ENCODE data around the gene TP63. TPM values are rescaled to one million over a fixed set of nuclear protein-coding genes. Genes with fewer than 3 reads are reported as not detected.

Gene TP63
- total RNA-seq, 2 experiments from 2014 or later = 0.45 to 0.53 TPM

DNA sequence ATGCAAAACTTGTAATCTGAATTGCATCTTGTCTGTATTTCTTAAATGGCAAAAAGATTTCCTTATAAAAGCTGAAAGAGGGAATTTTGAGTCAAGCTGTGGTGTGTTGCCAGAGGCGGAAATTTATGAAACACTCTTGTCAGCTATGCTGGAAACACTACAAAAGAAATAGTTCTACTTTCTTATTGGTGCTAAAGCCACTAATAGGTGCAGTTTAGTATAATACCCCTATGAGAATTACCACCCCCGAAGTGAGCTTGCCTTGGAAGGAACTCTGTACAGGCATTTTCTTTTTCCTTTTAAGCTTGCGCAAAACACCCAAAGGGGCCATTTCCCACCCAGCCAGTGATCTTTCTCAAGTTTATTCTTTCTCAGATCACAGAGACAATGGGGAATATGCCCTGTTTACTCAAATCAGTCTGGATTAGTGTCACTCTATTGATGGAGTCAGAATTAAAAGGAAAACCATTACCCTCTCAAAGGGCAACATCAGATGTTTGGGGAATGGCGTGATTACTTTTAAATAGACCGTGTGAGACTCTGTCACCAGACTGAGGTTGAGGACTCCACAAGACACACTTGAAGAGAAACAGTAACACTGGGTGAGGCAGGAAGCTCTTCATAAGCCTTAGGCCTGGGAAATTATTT is 166.0 kb downstream of the TP63 start:
- Mint-ChIP-seq H3K9me3 (peaks cover 3% of the 10 kb centered on the region), H3K27ac (no peak overlapping the region), H3K4me1 (no peaks in the 10 kb centered on the region), H3K4me3 (no peak overlapping the region), H3K27me3 (no peaks in the 10 kb centered on the region), H3K36me3 (no peaks in the 10 kb centered on the region)
- POLR2A ChIA-PET = no interaction called here
- DNase-seq = no peak
- ATAC-seq (ENCODE audit: low read depth) = no peak

DNA sequence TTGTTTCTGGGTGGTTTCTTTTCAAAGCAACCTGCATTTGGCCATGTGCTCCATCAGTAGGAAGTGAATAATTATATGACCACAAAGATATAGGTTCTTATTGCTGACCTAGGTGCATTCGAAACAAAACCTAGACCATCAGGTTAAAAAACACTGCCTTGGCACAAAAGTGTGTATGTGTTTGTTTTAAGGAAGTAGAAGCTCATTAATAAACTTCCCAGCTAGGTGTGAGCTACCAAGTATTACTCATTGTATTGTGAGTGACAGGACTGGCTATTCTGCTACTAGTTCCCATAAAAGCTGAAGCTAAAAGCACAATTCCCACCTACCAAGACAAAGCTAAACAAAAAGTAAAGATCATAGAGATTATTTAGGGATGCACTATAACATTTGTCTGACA is 168.2 kb downstream of the TP63 start:
- Mint-ChIP-seq H3K27me3 (no peaks in the 10 kb centered on the region), H3K9me3 (peaks cover under 1% of the 10 kb centered on the region), H3K4me1 (no peaks in the 10 kb centered on the region), H3K27ac (no peak overlapping the region), H3K36me3 (no peaks in the 10 kb centered on the region), H3K4me3 (no peak overlapping the region)
- DNase-seq (no peak), ATAC-seq (ENCODE audit: low read depth) (no peak)
- POLR2A ChIA-PET = no interaction called here

DNA sequence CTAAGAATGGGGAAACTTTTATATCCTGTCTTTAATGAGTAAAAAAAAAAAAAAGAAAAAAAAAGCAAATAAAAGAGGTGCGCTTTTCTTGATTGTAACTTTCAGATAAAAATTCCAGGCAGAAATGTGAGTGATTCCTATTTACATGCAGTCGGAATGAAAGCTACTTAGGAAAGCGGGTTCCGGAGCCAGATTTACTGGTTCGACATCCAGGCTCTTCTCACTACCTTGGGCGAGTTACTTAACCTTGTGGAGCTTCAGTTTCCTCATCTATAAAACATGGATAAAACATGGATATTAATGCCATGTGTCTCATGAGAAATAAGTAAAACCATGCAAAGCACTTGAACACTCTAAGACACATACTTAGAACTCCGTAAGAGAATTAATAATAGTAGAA is 169.2 kb downstream of the TP63 start:
- DNase-seq (no peak), ATAC-seq (ENCODE audit: low read depth) (no peak)
- H3K36me3 Mint-ChIP-seq = no peaks in the 10 kb centered on the region
- POLR2A ChIA-PET = no interaction called here
- H3K27me3 Mint-ChIP-seq = no peaks in the 10 kb centered on the region
- no peak overlapping the region for H3K27ac Mint-ChIP-seq
- H3K4me3 Mint-ChIP-seq = no peak overlapping the region
- H3K9me3 Mint-ChIP-seq = no peaks in the 10 kb centered on the region
- H3K4me1 Mint-ChIP-seq = no peaks in the 10 kb centered on the region

GRCh38 chr3:189803254-189803653 is 172.1 kb downstream of the TP63 start:
- H3K4me1 Mint-ChIP-seq = no peaks in the 10 kb centered on the region
- no peak overlapping the region for H3K4me3 Mint-ChIP-seq
- no peaks in the 10 kb centered on the region for H3K27me3 Mint-ChIP-seq
- DNase-seq = no peak
- H3K27ac Mint-ChIP-seq = no peak overlapping the region
- no peaks in the 10 kb centered on the region for H3K36me3 Mint-ChIP-seq
- no peak for ATAC-seq (ENCODE audit: low read depth)
- no peaks in the 10 kb centered on the region for H3K9me3 Mint-ChIP-seq
- POLR2A ChIA-PET = no interaction called here

DNA sequence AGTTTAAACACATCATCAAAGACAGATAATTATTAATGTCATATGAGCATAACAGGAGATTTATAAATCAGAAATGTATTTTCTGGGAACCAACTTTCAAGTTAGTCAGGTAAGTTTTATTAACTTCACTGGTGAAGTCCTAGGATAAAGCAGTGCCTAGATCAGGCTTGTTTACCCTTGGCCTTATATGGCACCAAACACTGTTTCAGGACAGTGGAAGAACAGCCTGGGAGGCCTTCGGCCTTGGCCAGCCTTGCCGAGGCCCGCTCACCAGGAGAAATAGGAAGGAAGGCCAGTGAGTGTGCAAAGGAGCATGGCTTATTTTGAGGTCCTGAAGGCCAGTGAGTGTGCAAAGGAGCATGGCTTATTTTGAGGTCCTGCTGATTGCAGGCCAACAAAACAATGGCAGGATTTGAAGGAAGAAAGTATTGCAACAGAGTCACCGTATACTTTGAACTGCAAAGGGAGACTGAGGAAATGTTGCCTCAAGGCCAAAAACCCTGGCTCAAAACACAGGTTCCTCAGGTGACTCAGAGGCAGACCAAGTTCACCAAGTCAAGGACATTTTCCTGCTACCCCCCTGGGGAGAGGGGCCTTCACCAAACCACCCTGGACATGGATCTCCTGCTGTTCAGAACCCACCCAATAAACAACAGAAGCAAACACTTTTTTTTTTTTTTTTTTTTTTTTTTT is 174.3 kb downstream of the TP63 start:
- no peaks in the 10 kb centered on the region for H3K27me3 Mint-ChIP-seq
- POLR2A ChIA-PET = no interaction called here
- no peak overlapping the region for H3K4me3 Mint-ChIP-seq
- ATAC-seq (ENCODE audit: low read depth) = no peak
- no peaks in the 10 kb centered on the region for H3K9me3 Mint-ChIP-seq
- H3K36me3 Mint-ChIP-seq = no peaks in the 10 kb centered on the region
- DNase-seq = no peak
- H3K4me1 Mint-ChIP-seq = no peaks in the 10 kb centered on the region
- H3K27ac Mint-ChIP-seq = no peak overlapping the region

DNA sequence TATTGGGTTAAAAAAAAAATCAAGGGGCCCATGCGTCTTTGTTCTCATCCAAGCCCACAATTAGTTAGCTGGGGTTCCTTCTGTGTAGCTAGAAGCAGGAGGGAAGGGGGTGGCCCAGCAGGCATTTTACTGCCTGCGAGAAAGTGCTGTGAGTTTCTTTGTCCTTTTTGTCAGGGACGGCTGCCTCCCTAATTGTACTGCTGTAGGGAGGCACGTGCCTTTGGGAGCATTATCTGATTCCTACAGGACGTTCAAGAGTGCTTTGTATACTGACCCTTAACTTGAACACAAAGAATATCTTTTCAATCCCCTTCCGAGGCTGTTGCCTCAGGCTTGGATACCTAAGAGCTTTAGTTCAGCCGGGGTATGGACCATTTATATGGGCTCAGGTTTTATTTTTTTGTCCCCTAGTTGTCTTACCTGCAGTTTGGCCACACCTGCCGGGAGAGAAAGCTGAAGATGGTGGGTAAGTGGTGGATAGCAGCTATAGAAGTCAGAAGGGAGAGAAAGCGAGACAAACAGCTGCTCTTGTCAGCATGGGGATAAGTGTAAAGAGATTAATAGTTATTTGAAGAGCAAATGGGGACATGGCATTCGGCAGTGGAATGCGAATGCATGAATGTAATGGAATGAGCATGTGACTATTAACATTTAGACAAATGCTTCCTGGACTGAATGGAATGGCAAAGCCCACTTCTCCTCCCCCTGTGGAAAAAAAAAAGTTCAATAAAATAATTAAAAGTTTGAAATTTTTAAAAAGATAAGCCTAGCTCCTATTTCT is 175.2 kb downstream of the TP63 start:
- H3K27me3 Mint-ChIP-seq = no peaks in the 10 kb centered on the region
- no peaks in the 10 kb centered on the region for H3K9me3 Mint-ChIP-seq
- POLR2A ChIA-PET = no interaction called here
- H3K4me3 Mint-ChIP-seq = no peak overlapping the region
- no peak overlapping the region for H3K27ac Mint-ChIP-seq
- no peak for DNase-seq
- no peaks in the 10 kb centered on the region for H3K36me3 Mint-ChIP-seq
- no peaks in the 10 kb centered on the region for H3K4me1 Mint-ChIP-seq
- ATAC-seq (ENCODE audit: low read depth) = no peak

GRCh38 chr3:189808246-189809007 is 177.2 kb downstream of the TP63 start:
- Mint-ChIP-seq H3K27me3 (no peaks in the 10 kb centered on the region), H3K4me1 (no peaks in the 10 kb centered on the region), H3K4me3 (no peak overlapping the region), H3K27ac (no peak overlapping the region), H3K36me3 (no peaks in the 10 kb centered on the region), H3K9me3 (no peaks in the 10 kb centered on the region)
- ATAC-seq (ENCODE audit: low read depth) = no peak
- POLR2A ChIA-PET = no interaction called here
- no peak for DNase-seq

DNA sequence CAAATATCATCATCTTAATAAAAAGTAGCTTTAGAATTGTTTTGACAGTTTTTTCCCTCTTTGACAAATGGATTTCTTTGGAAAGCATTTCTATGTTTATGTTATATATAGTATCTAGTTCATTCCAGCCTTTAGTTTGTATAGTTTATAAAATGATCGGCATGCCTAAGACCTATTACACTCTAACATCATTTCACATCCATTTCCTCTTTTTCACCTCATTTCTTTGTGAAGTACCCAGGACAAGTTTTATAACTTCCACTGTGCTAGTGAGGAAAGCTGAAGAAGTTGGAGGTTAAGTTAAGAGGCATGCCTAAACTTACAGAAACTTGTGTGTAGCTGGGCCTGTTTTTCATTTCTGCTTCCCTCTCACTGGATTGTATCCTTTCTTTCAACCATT is 178.4 kb downstream of the TP63 start:
- H3K9me3 Mint-ChIP-seq = no peaks in the 10 kb centered on the region
- H3K4me3 Mint-ChIP-seq = no peak overlapping the region
- no peaks in the 10 kb centered on the region for H3K4me1 Mint-ChIP-seq
- H3K27me3 Mint-ChIP-seq = no peaks in the 10 kb centered on the region
- no peaks in the 10 kb centered on the region for H3K36me3 Mint-ChIP-seq
- no peak overlapping the region for H3K27ac Mint-ChIP-seq
- ATAC-seq (ENCODE audit: low read depth) (no peak), DNase-seq (no peak)
- POLR2A ChIA-PET = no interaction called here

DNA sequence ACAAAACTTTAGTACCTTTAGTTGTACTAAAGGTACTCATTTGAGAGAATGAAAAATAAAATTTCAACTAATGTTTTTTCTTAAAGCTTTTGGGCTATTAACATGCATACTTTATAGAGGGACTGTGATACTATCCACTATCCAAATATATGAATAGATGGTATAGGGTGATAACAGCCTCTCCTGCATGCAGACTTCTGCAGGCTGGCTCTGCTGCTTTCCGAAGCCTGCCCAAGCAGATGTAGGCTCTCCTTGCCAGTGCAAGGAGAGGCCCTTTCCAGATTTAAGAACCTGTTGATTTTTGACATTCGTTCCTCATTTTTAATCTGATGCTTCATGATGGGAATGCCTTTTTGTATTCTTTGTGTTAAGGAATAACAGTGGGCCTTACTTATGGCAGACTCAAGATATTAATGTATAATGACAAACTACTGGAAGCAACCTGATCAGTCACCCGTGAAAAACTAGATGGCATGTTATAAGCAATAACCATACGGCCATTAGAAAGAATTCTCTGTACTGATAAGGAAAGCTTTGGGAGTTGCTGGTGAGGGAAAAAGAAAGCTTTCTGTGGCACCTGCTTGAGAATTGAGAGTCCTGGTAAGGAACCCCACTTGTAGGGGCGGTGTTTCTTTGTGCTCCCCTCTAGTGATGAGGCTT is 181.7 kb downstream of the TP63 start:
- Mint-ChIP-seq H3K9me3 (no peaks in the 10 kb centered on the region), H3K36me3 (no peaks in the 10 kb centered on the region), H3K4me3 (no peak overlapping the region), H3K27ac (no peak overlapping the region), H3K4me1 (no peaks in the 10 kb centered on the region), H3K27me3 (no peaks in the 10 kb centered on the region)
- ATAC-seq (ENCODE audit: low read depth) = no peak
- no peak for DNase-seq
- POLR2A ChIA-PET = no interaction called here

DNA sequence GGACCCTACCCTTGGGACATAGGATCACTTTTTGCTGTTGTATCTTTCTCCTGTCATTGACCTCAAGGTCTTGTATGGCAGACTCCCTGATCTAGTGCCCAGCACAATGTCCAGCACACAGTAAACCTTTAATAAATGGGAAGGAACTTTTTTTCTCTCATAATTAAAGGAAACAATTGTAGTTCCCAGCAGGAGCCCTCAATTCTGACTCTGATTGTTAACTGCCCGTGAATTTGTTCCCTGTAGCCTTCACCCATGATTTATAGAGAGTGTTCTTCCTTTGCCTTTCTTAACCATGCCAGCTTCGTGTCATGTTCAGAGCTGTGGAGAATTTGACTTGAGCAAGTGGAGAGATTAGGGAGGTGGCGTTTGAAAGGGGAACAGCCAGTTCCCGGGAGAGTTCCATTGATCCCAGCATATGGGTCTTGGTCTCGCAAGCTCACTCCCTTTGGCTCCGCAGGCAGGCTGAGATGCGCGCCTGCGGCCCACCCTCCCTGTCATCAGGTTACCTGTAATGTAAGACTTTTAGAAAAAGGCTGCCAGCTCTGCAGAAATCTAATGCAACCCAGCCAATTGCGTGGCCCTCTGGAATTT is 182.6 kb downstream of the TP63 start:
- POLR2A ChIA-PET = no interaction called here
- H3K9me3 Mint-ChIP-seq = no peaks in the 10 kb centered on the region
- H3K27ac Mint-ChIP-seq = no peak overlapping the region
- H3K27me3 Mint-ChIP-seq = no peaks in the 10 kb centered on the region
- no peak overlapping the region for H3K4me3 Mint-ChIP-seq
- ATAC-seq (ENCODE audit: low read depth) = no peak
- no peaks in the 10 kb centered on the region for H3K4me1 Mint-ChIP-seq
- H3K36me3 Mint-ChIP-seq = no peaks in the 10 kb centered on the region
- no peak for DNase-seq

DNA sequence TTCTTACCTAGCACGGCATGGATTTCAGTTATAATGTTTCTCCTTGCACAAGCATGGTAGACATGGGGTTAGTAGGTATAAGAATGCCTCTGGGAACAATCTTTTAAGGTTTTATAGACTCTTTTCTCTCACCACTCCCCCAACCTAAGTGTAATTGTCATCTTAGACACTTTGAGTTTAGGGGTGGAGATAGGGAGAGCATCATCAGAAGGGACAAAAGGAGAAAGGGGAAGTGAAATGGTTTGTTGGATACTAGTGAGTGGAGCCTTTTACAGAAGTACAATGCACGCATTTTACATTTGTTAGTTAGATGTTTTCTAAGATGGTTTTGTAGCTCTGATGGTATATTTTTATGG is 189.2 kb downstream of the TP63 start:
- ATAC-seq (ENCODE audit: low read depth) (no peak), DNase-seq (no peak)
- H3K27ac Mint-ChIP-seq = no peak overlapping the region
- H3K27me3 Mint-ChIP-seq = no peaks in the 10 kb centered on the region
- POLR2A ChIA-PET = no interaction called here
- no peaks in the 10 kb centered on the region for H3K9me3 Mint-ChIP-seq
- no peaks in the 10 kb centered on the region for H3K4me1 Mint-ChIP-seq
- no peaks in the 10 kb centered on the region for H3K36me3 Mint-ChIP-seq
- no peak overlapping the region for H3K4me3 Mint-ChIP-seq

DNA sequence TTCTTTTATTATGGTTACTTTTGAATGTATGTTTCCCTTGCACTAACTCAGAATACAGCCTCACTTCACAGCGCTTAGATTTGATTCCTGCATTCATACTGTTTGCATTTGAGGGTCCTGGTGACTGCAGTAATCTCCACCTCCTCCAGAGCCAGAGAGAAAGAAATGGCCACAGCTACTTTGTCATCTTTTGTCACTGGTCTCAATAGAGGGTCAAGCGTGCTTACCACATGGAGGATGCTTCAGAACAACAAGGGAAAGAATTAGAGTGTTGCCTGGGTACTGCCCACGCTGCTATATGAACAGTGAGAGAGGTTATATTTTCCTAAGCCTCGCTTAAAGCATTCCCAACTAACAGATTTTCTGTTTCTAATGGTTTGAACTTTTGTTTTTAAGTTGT is 190.1 kb downstream of the TP63 start:
- H3K36me3 Mint-ChIP-seq = no peaks in the 10 kb centered on the region
- POLR2A ChIA-PET = no interaction called here
- no peak overlapping the region for H3K4me3 Mint-ChIP-seq
- H3K27ac Mint-ChIP-seq = no peak overlapping the region
- no peak for DNase-seq
- no peaks in the 10 kb centered on the region for H3K9me3 Mint-ChIP-seq
- ATAC-seq (ENCODE audit: low read depth) = no peak
- no peaks in the 10 kb centered on the region for H3K4me1 Mint-ChIP-seq
- no peaks in the 10 kb centered on the region for H3K27me3 Mint-ChIP-seq

- DNase-seq (no peak), ATAC-seq (ENCODE audit: low read depth) (no peak)
- POLR2A ChIA-PET = no interaction called here
- Mint-ChIP-seq H3K27ac (no peak overlapping the region), H3K27me3 (no peaks in the 10 kb centered on the region), H3K4me1 (no peaks in the 10 kb centered on the region), H3K4me3 (no peak overlapping the region), H3K36me3 (no peaks in the 10 kb centered on the region), H3K9me3 (no peaks in the 10 kb centered on the region)
Observed at GRCh38 chr3:189822726-189823125, 191.5 kb downstream of the TP63 start.
